Heart left ventricle (tissue), 16 donors: ENCODE measurements around the gene TEX10. TPM values are rescaled to one million over a fixed set of nuclear protein-coding genes. Genes with fewer than 3 reads are reported as not detected.

ENCODE experiments used
- ATAC-seq, 4 donors: fragments of 200-7000 bp; cut with Tn5 transposase; one replicate each; pipeline ENCODE4 v1.9.1; 2020 to 2022; ENCODE audit warnings: moderate library complexity in 4 of 4, mild to moderate bottlenecking in 3 of 4, moderate number of reproducible peaks in 1 of 4
- DNase-seq, 5 donors: peaks; one replicate each; pipeline ENCODE4 v3.0.0-alpha.2; 2020
- H3K27ac ChIP-seq, 12 donors: fragments of 200-600 bp; sonication (generic) in 4 of 12; one replicate each; pipeline versions ENCODE4 v1.5.0 to v1.8.0; 2016 to 2022; ENCODE audit warnings: mild to moderate bottlenecking in 2 of 12
- H3K27me3 ChIP-seq, 9 donors: fragments of 200-600 bp; sonication (generic) in 2 of 9; one replicate each; pipeline versions ENCODE4 v1.5.1 to v1.8.0; 2016 to 2022; ENCODE audit warnings: mild to moderate bottlenecking in 3 of 9
- H3K36me3 ChIP-seq, 9 donors: fragments of 200-600 bp; sonication (generic) in 2 of 9; one replicate each; pipeline versions ENCODE4 v1.5.0 to v1.8.0; 2018 to 2022; ENCODE audit warnings: mild to moderate bottlenecking in 2 of 9
- H3K4me1 ChIP-seq, 12 donors: fragments of 200-600 bp; sonication (generic) in 4 of 12; one replicate each; pipeline versions ENCODE4 v1.5.0 to v1.8.0; 2016 to 2022; ENCODE audit warnings: mild to moderate bottlenecking in 3 of 12
- H3K4me3 ChIP-seq, 12 donors: fragments of 200-600 bp; sonication (generic) in 4 of 12; one replicate each; pipeline versions ENCODE4 v1.5.0 to v1.8.0; 2017 to 2022; ENCODE audit warnings: mild to moderate bottlenecking in 9 of 12, moderate library complexity in 4 of 12
- H3K9me3 ChIP-seq, 12 donors: fragments of 200-600 bp; sonication (generic) in 4 of 12; one replicate each; pipeline versions ENCODE4 v1.5.0 to v1.8.0; 2016 to 2022; ENCODE audit warnings: mild to moderate bottlenecking in 1 of 12
- POLR2A ChIP-seq, 2 donors: fragments of 450-650 bp; IDR thresholded peaks; one replicate each; pipeline ENCODE4 v1.6.1; 2017; ENCODE audit warnings: antibody characterized with exemption in 2 of 2, mild to moderate bottlenecking in 2 of 2, moderate library complexity in 2 of 2
- WGBS, 4 donors: extraction: QIAGEN DNeasy Blood & Tissue Kit in 2 of 4; methylation state at CpG; one replicate each; pipeline versions ENCODE4 v1.1.5 to v1.1.7; 2013 to 2018; 5-methylcytosine and 5-hydroxymethylcytosine counted together
- intact Hi-C, 10 donors: fragments of 100-400 bp; cut with DNase I; formaldehyde crosslinking; loops; one replicate each; pipeline versions ENCODE4 v1.11.1 to v1.14.2; 2022
- polyA plus RNA-seq, 2 donors: library from polyadenylated mRNA; stranded (reverse); fragments of 200-250 nt; gene quantifications; one replicate each; pipeline ENCODE4 v1.2.3, GENCODE V29; 2013
- total RNA-seq, 9 donors: library from RNA; depleted of rRNA in 2 of 9; stranded (reverse); fragments of >200 nt in 2 of 9; fragmentation: NEBNext Ultra II Directional in 3 of 9; extraction: Animal tissue kit (Norgen Biotek cat#: 25700) in 3 of 9; gene quantifications; one replicate each; pipeline versions ENCODE4 v1.1.0 to v1.2.4, GENCODE V29; 2016 to 2023
- TF ChIP-seq, protein P1 (sequence below), 12 donors: fragments of 200-600 bp; sonication (generic) in 4 of 12; IDR thresholded peaks; one replicate each; pipeline versions ENCODE4 v1.5.0 to v1.8.0; 2018 to 2022; ENCODE audit warnings: antibody characterized with exemption in 12 of 12, mild to moderate bottlenecking in 5 of 12
- donor health status: ischemic (EF 13 %, LVEDD 7.1; RV severe dilation, severe dysfunction).
- donor health status: healthy with polysubstance abuse.
- donor health status: DM: no; HTN: yes; CAD: no.
- donor health status: DM: no; HTN: no; CAD: no.
- donor health status: ischemic (EF 25% LVEDD 6.9; RV normal size, moderate dysfunction).
- donor health status: ischemic (EF 25% LVEDD 5.7; RV mildly dilated, moderate dysfunction).
- donor health status: healthy.
- donor health status: DM: yes; HTN: yes; CAD: no.
- donor health status: ischemic (EF 35%, LVEDD 5.7; RV mildly dilated, moderate dysfunction).
- donor health status: nonischemic (EF 11% LVEDD 7.7; RV severe dilation, severe dysfunction).
- donor health status: DM: yes; HTN: yes; CAD: no.
- donor health status: PGD.
- donor health status: ischemic (EF 29% LVEDD 5.4; RV normal size, mild dysfunction).
- donor health status: nonischemic (EF 23%, LVEDD 6.1; RV moderate dilation, normal function).

TEX10 gene
- total and polyA plus RNA-seq, 11 donors, result 2.7 to 10.6 (median 9.1) TPM

DNA sequence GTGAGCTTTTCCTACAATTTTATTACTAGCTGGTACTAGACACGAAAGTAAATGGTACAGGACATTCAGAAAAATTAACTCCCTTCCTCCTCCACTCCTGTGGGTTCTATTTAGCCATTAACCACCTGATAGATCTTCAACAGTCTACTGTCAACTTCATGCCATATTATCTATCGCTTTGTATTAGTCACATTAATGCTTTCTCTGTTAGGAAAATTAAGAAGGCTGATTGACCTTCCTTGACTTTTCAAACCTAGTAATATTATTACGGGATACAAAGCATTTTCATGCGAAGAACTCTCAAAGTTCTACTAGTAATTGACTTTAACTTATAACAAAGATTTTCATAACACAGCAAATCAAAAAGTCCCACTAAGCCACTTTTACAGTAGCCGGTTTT, 1.2 kb downstream of the TEX10 start:
- no peak for ATAC-seq
- Histone ChIP-seq H3K27ac (no peak overlapping the region), H3K4me1 (peaks cover 0 to 28% (median 12%) of the 10 kb centered on the region in 12 donors), H3K9me3 (no peaks in the 10 kb centered on the region), H3K4me3 (peak overlapping the region; percentile 80 to 99 (median 96)), H3K27me3 (no peaks in the 10 kb centered on the region), H3K36me3 (peaks cover 0 to 11% (median 5%) of the 10 kb centered on the region in 9 donors)
- 43 to 59% (median 49%) methylated on average over 5 of the region's 5 CpGs for WGBS, 4 donors
- TF ChIP-seq POLR2A (IDR thresholded peaks at IDR 0.05), result no peak
- TF ChIP-seq, protein P1, sequence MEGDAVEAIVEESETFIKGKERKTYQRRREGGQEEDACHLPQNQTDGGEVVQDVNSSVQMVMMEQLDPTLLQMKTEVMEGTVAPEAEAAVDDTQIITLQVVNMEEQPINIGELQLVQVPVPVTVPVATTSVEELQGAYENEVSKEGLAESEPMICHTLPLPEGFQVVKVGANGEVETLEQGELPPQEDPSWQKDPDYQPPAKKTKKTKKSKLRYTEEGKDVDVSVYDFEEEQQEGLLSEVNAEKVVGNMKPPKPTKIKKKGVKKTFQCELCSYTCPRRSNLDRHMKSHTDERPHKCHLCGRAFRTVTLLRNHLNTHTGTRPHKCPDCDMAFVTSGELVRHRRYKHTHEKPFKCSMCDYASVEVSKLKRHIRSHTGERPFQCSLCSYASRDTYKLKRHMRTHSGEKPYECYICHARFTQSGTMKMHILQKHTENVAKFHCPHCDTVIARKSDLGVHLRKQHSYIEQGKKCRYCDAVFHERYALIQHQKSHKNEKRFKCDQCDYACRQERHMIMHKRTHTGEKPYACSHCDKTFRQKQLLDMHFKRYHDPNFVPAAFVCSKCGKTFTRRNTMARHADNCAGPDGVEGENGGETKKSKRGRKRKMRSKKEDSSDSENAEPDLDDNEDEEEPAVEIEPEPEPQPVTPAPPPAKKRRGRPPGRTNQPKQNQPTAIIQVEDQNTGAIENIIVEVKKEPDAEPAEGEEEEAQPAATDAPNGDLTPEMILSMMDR (IDR thresholded peaks at IDR 0.05), result no peak
- intact Hi-C loops, result loop anchor here in 9 of 10 donors (5.0 to 10.0 kb wide), 6 partner anchors 61 to 246 kb away; partner anchors contain the start of gene MSANTD3 (in 7 of the 9)
- DNase-seq, result no peak

DNA sequence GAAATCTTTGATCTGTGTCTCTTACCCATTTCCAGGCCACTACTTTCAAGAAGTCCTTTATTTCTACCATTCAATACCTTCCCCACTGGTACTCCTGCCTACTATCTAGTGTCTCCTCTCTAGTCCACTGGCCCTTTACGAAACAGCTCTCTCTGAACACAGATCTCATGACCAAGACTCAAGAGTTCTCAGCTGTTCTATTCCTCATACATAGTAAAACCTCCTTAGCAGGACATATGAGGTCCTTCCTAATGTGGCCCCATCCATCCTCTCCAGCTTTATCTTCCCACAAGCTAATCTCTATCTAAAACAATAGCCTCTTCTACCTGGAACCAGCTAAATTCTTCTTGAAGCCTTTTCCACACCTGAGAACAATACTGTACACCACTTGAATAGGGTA, 2.6 kb downstream of the TEX10 start:
- Histone ChIP-seq H3K27ac (no peak overlapping the region), H3K9me3 (no peaks in the 10 kb centered on the region), H3K36me3 (peaks cover 0 to 24% (median 18%) of the 10 kb centered on the region in 9 donors), H3K27me3 (no peaks in the 10 kb centered on the region), H3K4me1 (peaks cover 0 to 28% (median 12%) of the 10 kb centered on the region in 12 donors), H3K4me3 (no peak overlapping the region)
- DNase-seq (no peak), ATAC-seq (no peak)
- intact Hi-C loops, result loop anchor here in 9 of 10 donors (5.0 to 10.0 kb wide), 6 partner anchors 62 to 247 kb away; partner anchors contain the start of gene MSANTD3 (in 7 of the 9)
- WGBS, 4 donors, result 88 to 95% (median 91%) methylated on average over 1 of the region's 1 CpG
- TF ChIP-seq, protein P1 (IDR thresholded peaks at IDR 0.05), result no peak
- TF ChIP-seq POLR2A (IDR thresholded peaks at IDR 0.05), result no peak

DNA sequence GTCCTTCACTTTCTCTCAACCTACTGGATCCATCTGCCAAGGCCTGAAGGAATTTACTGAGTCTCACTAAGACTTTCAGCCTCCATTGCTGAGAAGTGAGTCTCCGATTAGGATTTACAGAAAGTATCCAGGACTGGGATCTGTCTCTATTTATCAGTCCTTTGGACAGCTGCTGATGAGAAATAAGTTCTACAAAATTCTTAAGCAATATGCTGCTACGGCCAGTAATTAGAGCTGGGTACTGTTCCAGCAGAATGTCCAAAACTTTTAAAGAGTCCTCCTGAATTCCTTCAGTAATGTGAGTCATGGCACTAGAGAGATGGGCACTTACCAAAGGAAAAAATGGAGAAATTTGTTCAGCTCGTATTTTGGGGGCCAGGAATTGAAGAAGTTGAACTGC, 5.9 kb downstream of the TEX10 start:
- intact Hi-C loops, result no loop called here
- no peaks in the 10 kb centered on the region for H3K9me3 ChIP-seq
- H3K4me3 ChIP-seq, result no peak overlapping the region
- H3K36me3 ChIP-seq, result peaks cover 0 to 33% (median 21%) of the 10 kb centered on the region in 9 donors
- no peaks in the 10 kb centered on the region for H3K27me3 ChIP-seq
- DNase-seq, result no peak
- 61 to 77% (median 71%) methylated on average over 3 of the region's 3 CpGs for WGBS, 4 donors
- H3K4me1 ChIP-seq, result peaks cover 0 to 25% (median 11%) of the 10 kb centered on the region in 12 donors
- no peak for TF ChIP-seq POLR2A (IDR thresholded peaks at IDR 0.05)
- TF ChIP-seq, protein P1 (IDR thresholded peaks at IDR 0.05), result no peak
- no peak overlapping the region for H3K27ac ChIP-seq
- peak in 2 of 4 donors; percentile 46 to 73 for ATAC-seq

DNA sequence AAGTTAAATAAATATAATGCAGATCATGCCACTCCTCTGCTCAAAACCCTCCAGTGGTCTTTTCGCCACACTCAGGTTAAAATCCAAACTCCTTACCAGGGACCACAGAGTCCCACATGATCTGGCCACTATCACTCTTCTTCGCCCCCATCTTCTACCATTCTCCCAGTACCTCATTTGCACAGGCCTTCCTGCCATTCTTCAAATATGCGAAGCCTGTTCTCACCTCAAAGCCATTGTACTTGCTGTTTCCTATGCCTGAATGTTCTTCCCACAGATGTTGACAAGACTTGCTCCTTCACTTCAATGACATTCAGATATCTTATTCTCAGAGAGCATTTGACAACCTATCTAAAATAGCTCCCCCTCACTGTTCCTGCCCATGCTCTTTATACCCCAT, 10.9 kb downstream of the TEX10 start:
- Histone ChIP-seq H3K4me1 (peaks cover 0 to 6% (median 0%) of the 10 kb centered on the region in 12 donors), H3K27me3 (no peaks in the 10 kb centered on the region), H3K27ac (no peak overlapping the region), H3K9me3 (no peaks in the 10 kb centered on the region), H3K4me3 (no peak overlapping the region), H3K36me3 (peaks cover 0 to 52% (median 33%) of the 10 kb centered on the region in 9 donors)
- WGBS, 4 donors, result 96 to 98% (median 97%) methylated on average over 3 of the region's 3 CpGs
- TF ChIP-seq, protein P1 (IDR thresholded peaks at IDR 0.05), result no peak
- no peak for TF ChIP-seq POLR2A (IDR thresholded peaks at IDR 0.05)
- intact Hi-C loops, result no loop called here
- DNase-seq (no peak), ATAC-seq (no peak)
